NCI-H2227 treated with DMSO at 0.1 percent for 48 hours (cell line): Measurements from ENCODE around the gene EYA2.

Experiments used
- DNase-seq: peaks from one replicate; lab custom pipeline; 2025; lab: John Stamatoyannopoulos, UW

The EYA2 gene

DNA sequence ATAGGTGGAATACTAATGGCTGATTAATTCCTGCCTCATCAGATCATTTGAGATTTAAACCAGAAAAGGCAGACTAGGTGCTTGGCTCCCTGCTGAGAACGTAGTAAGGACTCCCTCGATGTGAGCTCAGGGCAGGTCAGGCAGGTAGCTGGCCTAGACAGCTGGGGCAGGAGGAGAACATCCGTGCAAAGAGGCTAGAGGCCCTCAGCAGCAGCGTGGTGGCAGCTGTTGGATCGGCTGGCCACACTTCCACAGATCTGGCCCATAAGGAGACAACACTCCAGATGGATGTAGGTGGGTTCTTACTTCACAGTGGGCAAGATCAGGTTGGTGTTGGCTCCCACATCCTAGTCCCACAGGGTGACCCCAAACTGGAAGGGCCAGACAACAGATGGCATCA lies 38.5 kb downstream of the EYA2 start:
- DNase-seq = no peak

DNA sequence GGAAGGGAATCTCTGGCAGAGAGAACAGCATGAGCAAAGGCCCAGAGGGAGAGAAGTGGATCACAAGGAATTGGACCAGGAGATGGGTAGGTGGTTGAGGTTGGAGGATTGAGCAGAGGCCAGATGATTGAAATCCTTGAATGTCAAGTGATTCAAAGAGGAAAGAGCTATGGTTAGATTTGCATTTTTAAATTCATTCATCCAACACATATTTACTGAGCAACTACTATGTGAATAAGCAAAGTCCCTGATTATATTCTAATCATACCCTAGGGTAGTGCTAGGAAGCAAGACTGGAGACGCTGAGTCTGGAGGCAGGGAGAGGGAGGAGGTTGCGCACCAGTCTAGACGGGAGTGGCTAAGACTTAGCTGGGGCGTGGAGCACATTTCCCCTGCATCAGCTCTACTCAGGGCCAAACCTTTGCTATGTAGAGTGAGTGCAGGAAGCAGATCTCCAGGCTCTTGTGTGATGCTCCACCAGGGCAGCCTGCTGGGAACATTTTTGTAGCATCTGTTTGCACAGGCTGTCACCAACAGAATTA lies 40.2 kb downstream of the EYA2 start:
- no peak for DNase-seq

DNA sequence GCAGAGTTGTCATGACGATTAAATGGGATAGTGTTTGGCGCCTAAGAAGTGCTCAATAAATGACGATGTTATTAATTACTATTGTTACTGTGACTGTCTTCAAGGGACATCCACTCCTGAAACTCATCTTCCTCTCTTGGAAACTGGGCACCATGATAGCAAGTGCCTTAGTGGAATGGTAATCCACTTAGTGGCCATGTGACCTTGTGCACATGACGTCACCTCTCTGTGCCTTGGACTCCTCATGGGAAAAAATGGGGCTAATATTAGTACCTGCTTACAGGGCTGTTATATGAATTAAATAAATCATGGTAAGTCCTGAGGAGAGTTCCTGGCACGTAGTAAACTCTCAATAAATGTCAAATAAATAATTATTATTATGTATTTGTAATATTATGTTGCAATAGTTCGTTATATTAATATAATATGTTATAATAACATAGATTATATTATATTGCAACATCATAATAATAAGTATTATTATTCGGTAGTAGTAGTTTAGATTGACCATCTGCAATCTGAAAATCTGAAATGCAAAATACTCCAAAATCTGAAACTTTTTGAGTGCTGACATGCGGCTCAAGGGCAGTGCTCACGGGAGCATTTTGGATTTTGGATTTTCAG lies 40.9 kb downstream of the EYA2 start:
- no peak for DNase-seq

DNA sequence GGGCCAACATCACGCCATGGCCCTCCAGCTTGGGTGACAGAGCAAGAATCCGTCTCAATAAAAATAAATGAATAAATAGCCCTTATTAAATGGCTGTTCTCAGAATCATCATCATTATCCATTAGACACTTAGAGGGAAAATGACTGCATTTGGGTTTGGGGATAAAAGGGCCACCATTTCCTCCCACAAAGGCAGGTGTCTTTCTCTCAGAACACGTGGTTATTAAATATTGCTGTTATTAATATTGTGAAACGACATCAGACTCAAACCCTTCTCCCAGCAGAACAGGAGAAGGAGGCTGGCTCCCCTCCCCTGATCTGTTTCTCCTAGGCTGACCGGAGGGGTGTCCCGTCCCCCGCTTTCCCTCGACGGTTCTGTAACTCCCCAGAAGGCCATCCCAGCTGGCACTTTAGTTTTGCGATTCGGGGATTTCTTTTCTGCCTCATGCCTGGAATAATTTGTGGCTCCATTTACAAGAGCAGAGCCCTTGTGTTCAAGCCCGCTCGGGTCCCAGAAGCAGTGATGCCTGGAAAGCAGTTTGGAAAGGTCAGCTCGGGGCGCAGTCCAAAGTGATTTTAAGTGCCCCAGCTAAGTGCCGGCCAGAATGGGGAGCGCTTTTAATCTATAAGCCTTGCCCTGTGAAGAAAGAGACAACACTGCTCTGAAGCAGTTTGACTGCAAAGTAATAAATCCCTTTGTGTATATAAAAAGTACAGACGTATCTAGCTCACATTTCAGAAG lies 41.9 kb downstream of the EYA2 start:
- peak; percentile 11 for DNase-seq

DNA sequence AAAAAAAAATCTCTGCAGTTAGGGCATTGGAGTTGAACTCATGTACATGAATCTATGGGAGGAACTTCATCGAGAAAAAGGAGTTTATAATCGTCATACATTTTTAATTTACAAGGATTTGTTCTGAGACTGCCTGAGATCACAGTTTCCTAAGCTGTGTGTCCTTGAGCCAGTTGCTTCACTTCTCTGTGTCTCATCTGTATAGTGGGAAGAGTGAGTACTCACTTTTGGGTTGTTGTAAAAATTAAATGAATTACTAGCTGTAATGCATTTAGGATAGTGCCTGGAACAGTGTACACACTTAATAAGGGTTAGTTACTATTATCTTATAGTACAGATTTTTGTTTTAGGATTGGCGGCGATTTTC lies 42.5 kb downstream of the EYA2 start:
- no peak for DNase-seq

DNA sequence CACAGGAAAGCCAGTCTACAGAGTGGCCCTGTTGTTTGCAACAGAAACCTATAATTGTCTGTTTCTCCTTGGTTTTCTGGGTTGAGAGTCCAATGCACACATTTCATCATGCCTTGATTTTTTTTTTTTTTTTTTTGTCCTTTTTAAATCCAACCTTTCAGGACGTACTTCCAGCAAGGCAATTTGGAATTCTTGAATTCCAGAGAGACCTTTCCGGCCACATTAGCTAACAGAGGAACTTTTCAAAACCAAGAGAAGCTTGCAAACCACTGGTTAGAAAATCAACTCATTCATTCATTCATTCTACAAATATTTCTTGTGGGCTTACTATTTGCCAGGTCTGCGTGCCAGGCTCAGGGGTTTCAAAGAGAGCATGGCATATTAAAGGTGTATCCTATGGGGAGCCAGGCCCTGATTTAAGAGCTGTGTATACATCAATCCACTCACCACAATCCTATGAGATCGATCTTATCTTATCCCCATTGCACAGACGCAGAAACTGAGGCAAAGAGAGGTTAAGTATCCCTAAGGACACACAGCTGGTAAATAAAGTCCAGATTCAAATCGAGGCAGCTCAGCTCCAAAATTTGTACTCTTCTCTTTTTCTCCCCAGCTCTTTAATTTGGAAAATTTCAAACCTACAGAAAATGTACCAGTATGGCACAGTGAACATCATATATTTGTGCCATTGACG lies 43.0 kb downstream of the EYA2 start:
- DNase-seq = no peak

DNA sequence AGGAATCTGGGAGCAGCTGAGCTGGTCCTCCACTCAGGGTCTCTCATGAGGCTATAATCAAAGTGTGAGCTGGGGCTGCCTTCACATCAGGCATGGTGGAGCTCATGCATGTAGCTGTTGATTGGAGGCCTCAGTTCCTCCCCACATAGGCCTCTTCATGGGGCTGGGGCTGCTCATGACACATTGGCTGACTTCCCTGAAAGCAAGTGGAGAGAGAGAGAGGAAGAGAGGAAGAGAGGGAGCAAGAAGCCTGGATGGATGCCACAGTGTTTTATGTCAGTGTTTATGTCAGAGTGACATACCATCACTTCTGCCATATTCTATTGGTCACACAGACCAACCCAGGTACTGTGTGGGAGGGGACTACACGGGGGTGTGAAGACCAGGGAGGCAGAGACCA lies 43.8 kb downstream of the EYA2 start:
- DNase-seq = no peak

DNA sequence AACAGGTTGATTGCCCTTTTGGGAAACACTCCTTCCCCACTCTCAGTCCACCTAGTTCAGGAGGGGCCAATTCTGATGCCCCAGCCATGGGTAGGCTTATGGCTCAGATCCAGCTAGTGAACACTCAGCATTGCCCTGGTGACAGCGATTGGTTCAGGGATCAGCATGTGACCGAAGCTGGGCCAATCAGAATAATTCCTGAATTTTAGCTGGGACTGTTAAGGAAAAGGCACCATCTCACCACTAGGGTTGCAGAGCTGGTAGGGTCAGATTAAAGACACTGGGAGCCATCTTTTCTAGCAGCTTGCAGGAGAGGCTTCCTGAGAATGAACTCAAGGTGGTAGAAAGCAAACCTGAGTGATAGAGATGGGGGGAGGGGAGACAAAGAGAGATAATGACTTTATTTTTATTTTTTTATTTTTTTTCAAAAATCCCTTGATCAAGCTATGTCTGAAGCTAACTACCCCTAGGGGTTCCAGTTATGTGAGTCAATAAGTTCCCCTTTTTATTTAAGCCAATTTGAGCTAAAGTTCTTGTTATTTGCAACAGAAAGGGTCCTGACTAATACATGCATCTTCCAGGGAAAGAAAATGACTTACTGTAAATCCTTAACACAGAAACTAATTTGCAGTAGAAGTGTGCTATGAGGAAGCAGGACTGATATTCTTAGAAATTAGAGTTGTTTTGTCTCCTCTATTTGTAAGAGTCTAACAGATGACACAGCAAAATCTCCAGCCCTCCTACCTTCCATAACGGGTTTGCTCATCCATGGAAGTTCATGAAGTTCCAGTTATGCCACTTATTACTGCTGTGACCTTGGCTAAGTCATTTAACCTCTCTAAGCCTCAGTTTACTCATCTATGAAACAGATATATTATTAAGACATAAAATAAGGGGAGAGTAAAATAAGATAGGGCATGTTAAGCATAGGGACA lies 44.7 kb downstream of the EYA2 start:
- no peak for DNase-seq

DNA sequence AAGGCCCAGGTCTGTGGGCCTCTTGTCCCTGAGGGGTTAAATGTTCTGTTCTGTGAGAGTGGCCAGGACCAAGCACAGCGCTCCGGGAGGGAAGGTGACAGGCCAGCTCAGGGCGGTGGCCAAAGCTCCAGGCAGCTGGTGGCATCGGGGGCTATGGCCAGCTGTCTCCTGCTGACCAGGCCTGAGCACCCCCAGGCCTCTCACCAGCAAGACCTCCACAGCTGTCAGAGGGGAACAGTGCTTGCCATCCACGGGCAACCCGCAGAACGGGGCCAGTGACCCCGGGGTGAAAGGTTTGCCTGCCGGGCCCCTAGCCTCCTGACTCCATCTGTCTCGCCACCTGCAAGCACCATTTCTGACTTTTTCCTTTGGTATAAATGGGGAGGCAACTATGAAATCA lies 46.0 kb downstream of the EYA2 start:
- no peak for DNase-seq

DNA sequence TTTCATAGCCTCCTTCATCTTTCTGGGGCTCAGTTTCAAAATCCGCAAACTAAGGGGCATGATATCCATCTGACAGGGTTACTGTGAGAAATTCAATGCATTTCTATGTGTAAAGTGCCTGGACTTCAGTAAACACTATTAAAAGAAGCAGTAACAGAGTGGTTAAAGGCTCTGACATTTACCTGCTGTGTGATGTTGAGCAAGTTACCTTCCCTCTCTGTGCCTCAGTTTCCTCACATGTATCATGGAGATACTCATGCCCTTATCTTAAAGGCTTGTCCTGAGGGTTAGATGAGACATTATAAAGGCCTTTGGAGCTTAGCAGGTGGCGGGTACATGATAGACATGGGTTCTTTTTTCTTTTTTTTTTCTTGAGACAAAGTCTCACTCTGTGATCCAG lies 46.8 kb downstream of the EYA2 start:
- DNase-seq = no peak

DNA sequence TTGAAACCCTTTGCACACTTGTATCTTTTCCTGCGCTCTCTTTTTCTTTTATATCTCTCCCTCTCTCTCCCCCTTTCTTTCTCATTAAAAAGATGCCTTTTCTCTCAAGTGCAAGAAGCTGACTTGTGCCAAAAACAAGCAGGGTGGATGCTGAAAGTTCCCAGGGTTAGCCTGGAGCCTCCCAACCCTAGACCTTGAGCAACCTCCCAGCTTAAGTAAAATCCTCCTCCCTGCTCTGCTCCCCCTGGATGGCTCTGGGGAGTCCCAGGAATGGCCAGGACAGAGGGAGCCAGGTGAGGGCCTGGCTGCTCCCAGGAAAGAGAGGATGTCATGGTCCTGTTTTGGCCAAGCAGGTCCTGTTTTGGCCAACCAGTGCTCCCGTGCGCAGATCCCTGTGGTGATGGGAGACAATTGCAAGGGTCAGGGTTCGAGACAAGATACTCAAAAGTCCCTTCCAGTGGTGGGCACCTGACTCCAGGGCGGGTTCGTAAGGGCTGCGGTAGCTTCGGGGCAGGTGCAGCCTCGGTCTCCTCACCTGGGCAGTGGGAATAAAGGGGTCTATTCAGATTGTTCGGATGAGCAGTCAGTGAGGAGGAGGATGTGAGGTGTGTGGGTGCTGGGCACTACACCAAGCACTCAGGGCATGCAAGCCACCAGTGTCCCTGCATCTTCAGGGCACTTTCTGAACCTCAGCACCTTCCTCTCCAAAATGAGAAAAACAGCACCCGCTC lies 49.4 kb downstream of the EYA2 start:
- DNase-seq = no peak

DNA sequence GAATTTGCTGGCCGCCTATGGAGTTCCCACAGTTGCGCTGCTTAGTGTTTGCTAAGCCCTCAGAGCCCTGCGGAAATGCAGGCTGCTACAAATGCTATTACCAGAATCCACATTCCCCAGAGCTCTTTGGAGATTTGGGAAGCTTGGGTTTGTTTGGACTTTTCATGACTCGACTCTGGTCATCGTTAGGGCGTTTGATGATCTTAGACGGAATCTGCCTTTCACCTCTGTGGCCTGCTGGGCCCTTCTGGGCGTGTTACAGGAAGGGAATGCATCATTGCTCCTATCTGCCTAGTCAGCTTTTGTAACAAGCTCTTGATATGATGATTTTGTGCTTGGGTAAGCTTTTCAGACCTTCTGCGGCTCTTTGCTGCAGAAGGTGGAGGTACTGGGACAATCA lies 50.8 kb downstream of the EYA2 start:
- DNase-seq = no peak

DNA sequence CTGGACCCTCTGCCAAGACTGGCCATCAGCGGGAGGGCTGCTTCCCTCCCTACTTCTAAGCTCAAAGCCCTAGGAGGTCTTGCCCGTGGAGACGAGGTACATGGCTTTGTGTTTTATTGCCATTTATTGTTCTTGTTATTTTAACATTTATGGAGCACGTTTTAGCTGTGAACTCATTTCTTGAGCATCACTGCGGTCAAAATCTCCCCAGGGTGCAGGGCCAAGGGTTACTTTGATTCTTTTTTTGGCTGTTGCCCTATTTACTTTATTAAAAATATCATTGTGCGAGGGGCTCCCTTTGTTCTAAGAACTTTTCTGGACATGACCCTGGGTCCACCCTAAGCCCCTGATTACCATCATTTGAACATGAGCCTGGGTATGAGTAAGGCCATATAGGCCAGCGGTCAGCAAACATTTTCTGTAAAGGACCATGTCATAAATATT lies 51.6 kb downstream of the EYA2 start:
- DNase-seq = no peak

DNA sequence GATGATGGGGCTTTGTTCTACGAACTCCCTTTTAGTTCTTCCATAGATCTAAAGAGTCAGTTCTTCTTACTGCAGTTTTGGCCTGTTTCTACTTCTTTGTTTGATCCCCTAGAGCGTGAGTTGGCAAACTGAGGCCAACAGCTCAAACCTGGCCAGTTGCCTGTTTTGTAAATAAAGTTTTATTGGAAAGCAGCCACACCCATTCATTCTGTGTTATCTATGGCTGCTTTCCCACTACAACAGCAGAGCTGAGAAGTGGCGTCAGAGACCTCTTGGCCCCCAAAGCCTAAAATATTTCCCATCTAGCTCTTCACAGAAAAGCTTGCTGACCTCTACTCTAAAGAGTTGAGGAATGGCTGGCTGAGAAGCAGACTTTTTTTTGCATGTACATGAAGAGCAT lies 52.2 kb downstream of the EYA2 start:
- no peak for DNase-seq

DNA sequence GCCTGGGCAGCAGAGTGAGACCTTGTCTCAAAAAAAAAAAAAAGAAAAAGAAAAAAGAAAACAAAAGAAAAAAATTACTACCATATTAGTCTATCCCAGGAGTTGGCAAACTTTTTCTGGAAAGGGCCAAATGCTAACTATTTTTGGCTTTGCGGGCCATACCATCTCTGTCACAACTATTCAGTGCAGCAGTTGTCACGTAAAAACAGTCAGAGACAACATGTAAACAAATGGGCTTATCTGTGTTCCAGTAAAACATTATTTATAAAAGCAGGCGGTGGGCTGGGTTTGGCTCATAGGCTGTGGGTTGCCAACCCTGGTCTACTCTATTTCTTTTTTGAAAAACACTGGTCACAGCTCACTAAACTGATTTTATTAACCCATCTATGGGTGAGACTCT lies 53.4 kb downstream of the EYA2 start:
- no peak for DNase-seq

DNA sequence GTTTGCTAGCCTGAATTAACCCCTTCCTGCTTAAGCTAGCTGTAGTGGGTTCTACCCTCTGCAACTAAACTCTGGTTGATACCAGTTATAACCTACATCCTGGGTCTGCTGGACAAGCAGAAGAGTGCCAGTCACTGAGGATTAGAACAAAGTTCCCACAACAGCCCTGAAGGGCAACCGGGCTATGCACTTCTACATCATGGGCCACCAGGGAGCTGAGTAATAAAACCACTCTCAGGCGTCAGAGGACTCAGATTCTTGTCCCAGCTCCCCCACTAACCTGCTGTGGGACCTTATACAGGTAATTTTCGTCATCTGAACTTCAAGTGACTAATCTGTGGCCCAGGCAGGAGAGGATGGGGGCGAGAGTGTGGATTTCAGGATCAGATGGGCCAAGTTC lies 56.8 kb downstream of the EYA2 start:
- DNase-seq = no peak

DNA sequence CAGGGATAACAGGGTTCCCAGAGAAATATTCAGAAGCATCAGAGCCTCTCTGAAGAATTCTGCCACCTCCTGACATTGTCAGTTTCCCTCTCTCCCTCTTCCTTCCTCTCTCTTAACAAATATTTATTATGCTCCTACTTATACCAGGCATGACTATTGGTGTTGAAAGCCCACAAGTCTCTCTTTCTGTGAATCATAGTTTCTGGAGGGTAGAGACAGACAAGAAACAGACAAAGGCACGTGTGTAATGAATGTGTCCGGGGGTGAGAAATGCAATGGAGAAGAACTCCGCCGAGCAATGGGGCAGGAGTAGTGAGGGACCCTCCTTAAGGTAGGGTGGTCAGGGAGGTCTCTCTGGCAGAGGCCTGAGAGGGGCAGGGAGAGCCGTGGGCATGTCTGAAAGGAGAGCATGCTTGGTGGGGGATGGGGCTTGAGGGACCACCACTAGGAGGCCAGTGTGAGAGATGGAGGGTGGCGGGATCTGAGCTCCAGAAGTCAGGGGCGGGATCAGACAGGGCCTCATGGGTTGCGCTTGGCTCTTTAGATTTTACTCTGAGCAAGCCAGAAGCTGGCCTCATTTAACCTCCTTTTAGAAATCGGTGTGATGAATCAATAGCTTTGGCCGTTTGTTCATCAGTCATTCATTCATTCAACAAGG lies 57.3 kb downstream of the EYA2 start:
- DNase-seq = no peak

DNA sequence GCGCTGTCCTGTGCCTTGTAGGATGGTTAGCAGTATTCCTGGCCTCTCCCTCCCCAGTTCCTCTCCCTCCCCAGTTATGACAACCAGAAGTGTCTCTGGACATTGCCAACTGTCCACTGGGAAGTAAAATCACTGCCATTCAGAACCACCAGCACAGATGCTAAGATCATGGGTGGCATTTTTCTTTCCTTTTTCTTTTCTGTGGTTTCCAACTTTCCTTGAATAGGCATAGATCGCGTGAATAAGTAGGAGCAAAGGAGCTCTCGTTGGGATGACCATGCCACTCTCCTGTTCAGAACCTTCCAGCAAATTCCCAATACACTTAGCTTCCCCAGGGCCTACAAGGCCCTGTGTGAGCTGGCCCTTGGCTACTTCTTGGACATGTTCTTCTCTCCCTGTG lies 59.0 kb downstream of the EYA2 start:
- DNase-seq = no peak

DNA sequence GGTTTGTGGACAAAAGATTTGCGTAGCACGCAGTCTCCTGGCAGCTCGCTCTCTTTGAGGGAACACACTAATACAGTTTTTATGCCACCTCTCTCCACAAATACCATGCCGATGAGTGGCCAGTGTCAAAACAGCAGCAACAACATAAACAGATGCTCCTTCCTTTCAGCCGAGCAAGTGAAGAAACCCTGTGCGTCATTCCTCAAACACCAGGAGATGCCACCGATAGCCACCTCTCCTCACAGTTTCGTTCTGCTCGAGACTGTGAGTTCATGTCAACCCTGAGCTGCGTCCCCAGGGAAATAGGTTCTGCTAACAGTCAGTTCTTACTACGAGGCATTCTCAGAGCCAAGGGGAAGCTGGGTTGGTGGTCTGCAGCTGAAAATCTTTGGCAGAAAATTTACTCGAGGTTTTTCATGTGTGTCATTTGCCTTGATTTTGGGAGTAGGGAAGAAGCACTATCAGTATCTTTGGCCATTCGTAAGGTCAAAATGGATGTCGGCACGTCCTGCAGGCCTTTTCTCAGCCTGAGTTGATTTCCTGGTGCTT lies 59.9 kb downstream of the EYA2 start:
- DNase-seq = no peak
